Esophagus squamous epithelium (tissue), 5 donors: Measurements from ENCODE around the gene ANGEL1. TPM values are rescaled to one million over a fixed set of nuclear protein-coding genes. Genes with fewer than 3 reads are reported as not detected.
A peak's percentile ranks its signal among the peaks of the same experiment; 100 is the strongest.

Experiments
- DNase-seq: peaks from one replicate; lab custom pipeline; 2025; lab: John Stamatoyannopoulos, UW
- H3K27ac ChIP-seq, 4 donors: fragments of 200-600 bp; sonication (generic); one replicate each; pipeline ENCODE4 v1.5.1; 2016 to 2019; ENCODE audit warnings: mild to moderate bottlenecking in 1 of 4
- H3K27me3 ChIP-seq, 4 donors: fragments of 200-600 bp; sonication (generic); 1 replicate in 3 of 4; 2 replicates in 1 of 4; pipeline versions ENCODE4 v1.5.1 to v1.6.0; 2017 to 2021; ENCODE audit warnings: antibody characterized with exemption in 1 of 4
- H3K36me3 ChIP-seq, 3 donors: fragments of 200-600 bp; sonication (generic); one replicate each; pipeline ENCODE4 v1.5.1; 2016 to 2019
- H3K4me1 ChIP-seq, 3 donors: fragments of 200-600 bp; sonication (generic); one replicate each; pipeline ENCODE4 v1.5.1; 2017 to 2019
- H3K4me3 ChIP-seq, 4 donors: fragments of 200-600 bp; sonication (generic); 1 replicate in 3 of 4; 2 replicates in 1 of 4; pipeline ENCODE4 v1.5.1; 2016 to 2019; ENCODE audit warnings: mild to moderate bottlenecking in 2 of 4, moderate library complexity in 1 of 4
- H3K9me3 ChIP-seq, 3 donors: fragments of 200-600 bp; sonication (generic); one replicate each; pipeline ENCODE4 v1.5.1; 2016 to 2019
- CTCF ChIP-seq, 6 experiments: fragments of 450-650 bp in 4 of 6; fragments of 200-600 bp in 2 of 6; sonication (generic) in 2 of 6; IDR thresholded peaks; one replicate each; pipeline ENCODE4 v1.5.1; 2016 to 2019; ENCODE audit warnings: antibody characterized with exemption in 6 of 6, mild to moderate bottlenecking in 4 of 6, moderate library complexity in 4 of 6
- POLR2A ChIP-seq, 4 donors: fragments of 450-650 bp; IDR thresholded peaks; one replicate each; pipeline ENCODE4 v1.6.1; 2017; ENCODE audit warnings: antibody characterized with exemption in 4 of 4, mild to moderate bottlenecking in 4 of 4, moderate library complexity in 3 of 4
- WGBS, 2 donors: methylation state at CpG; one replicate each; pipeline ENCODE4 v1.1.5; 2018; 5-methylcytosine and 5-hydroxymethylcytosine counted together
- intact Hi-C: fragments of 100-400 bp; cut with DNase I; formaldehyde crosslinking; loops from one replicate; pipeline ENCODE4 v1.15.0; 2022
- total RNA-seq, 4 donors: library from RNA; depleted of rRNA; stranded (reverse); fragments of >200 nt; gene quantifications; one replicate each; pipeline ENCODE4 v1.1.0, GENCODE V29; 2016
- donor health status: DM: yes; HTN: yes; CAD: no.

Gene ANGEL1
- total RNA-seq, 4 donors from 2014 or later: 3.4 to 13.7 (median 8.3) TPM

GRCh38 chr14:76829650-76830421, 17.2 kb upstream of the ANGEL1 start:
- DNase-seq: no peak
- H3K4me3 ChIP-seq: no peak overlapping the region
- no peaks in the 10 kb centered on the region for H3K9me3 ChIP-seq
- H3K27me3 ChIP-seq: peaks cover 0 to 6% (median 0%) of the 10 kb centered on the region in 4 donors
- no peak for TF ChIP-seq POLR2A (IDR thresholded peaks at IDR 0.05)
- no peak for TF ChIP-seq CTCF (IDR thresholded peaks at IDR 0.05)
- intact Hi-C loops: no loop called here
- H3K4me1 ChIP-seq: no peaks in the 10 kb centered on the region
- WGBS, 2 donors: 57 to 63% methylated on average over 5 to 7 of the region's 7 CpGs
- no peaks in the 10 kb centered on the region for H3K36me3 ChIP-seq
- peak overlapping the region in 1 of 4 donors; percentile 21 for H3K27ac ChIP-seq

- H3K9me3 ChIP-seq: no peaks in the 10 kb centered on the region
- TF ChIP-seq POLR2A (IDR thresholded peaks at IDR 0.05): no peak
- TF ChIP-seq CTCF (IDR thresholded peaks at IDR 0.05): no peak
- DNase-seq: no peak
- WGBS, 2 donors: 50 to 81% methylated on average over 2 to 3 of the region's 3 CpGs
- H3K4me3 ChIP-seq: no peak overlapping the region
- no peaks in the 10 kb centered on the region for H3K36me3 ChIP-seq
- no peaks in the 10 kb centered on the region for H3K4me1 ChIP-seq
- intact Hi-C loops: no loop called here
- H3K27ac ChIP-seq: peak overlapping the region in 1 of 4 donors; percentile 21
- H3K27me3 ChIP-seq: peaks cover 0 to 6% (median 0%) of the 10 kb centered on the region in 4 donors
Observed at GRCh38 chr14:76829013-76829365, 16.3 kb upstream of the ANGEL1 start.

- WGBS, 2 donors: 60 to 70% methylated on average over 17 of the region's 17 CpGs
- no peak for DNase-seq
- intact Hi-C loops: no loop called here
- TF ChIP-seq POLR2A (IDR thresholded peaks at IDR 0.05): no peak
- no peak for TF ChIP-seq CTCF (IDR thresholded peaks at IDR 0.05)
- peaks cover 0 to 6% (median 0%) of the 10 kb centered on the region in 4 donors for H3K27me3 ChIP-seq
- peak overlapping the region in 2 of 4 donors; percentile 19 to 37 for H3K4me3 ChIP-seq
- no peaks in the 10 kb centered on the region for H3K9me3 ChIP-seq
- no peak overlapping the region for H3K27ac ChIP-seq
- no peaks in the 10 kb centered on the region for H3K36me3 ChIP-seq
- H3K4me1 ChIP-seq: no peaks in the 10 kb centered on the region
Observed at GRCh38 chr14:76828339-76829012, 15.8 kb upstream of the ANGEL1 start.

- Histone ChIP-seq H3K4me1 (no peaks in the 10 kb centered on the region), H3K27me3 (peaks cover 0 to 6% (median 0%) of the 10 kb centered on the region in 4 donors), H3K9me3 (no peaks in the 10 kb centered on the region), H3K4me3 (peak overlapping the region in 2 of 4 donors; percentile 19 to 37), H3K27ac (no peak overlapping the region), H3K36me3 (no peaks in the 10 kb centered on the region)
- TF ChIP-seq CTCF (IDR thresholded peaks at IDR 0.05) (no peak), POLR2A (IDR thresholded peaks at IDR 0.05) (no peak)
- no peak for DNase-seq
- intact Hi-C loops: no loop called here
- WGBS, 2 donors: 58 to 73% methylated on average over 8 to 9 of the region's 9 CpGs
Observed at GRCh38 chr14:76827696-76828296, 15.1 kb upstream of the ANGEL1 start.

GRCh38 chr14:76826122-76826521, 13.4 kb upstream of the ANGEL1 start, which contains the start of gene LRRC74A:
LRRC74A (plus strand) TSS chr14:76826408; CDS start chr14:76826698, 290 bp downstream.
- H3K9me3 ChIP-seq: no peaks in the 10 kb centered on the region
- 42 to 83% methylated on average over 1 to 2 of the region's 2 CpGs for WGBS, 2 donors
- no peak for TF ChIP-seq CTCF (IDR thresholded peaks at IDR 0.05)
- TF ChIP-seq POLR2A (IDR thresholded peaks at IDR 0.05): no peak
- H3K4me1 ChIP-seq: no peaks in the 10 kb centered on the region
- intact Hi-C loops: no loop called here
- no peak within 1 kb of the TSS for H3K4me3 ChIP-seq
- H3K27me3 ChIP-seq: peaks cover 0 to 6% (median 0%) of the 10 kb centered on the region in 4 donors
- H3K27ac ChIP-seq: no peak within 1 kb of the TSS
- no peak for DNase-seq
- H3K36me3 ChIP-seq: no peaks in the 10 kb centered on the region
